SU-DHL-6 (cell line): ENCODE data around the gene TRIOBP.
"Not testable (repeated sequence)": the region's sequence is repeated elsewhere in the genome, so short reads cannot be mapped to it uniquely, and the experiment has no call there.

Experiments
- H2AFZ ChIP-seq: fragments of 200-600 bp; sonication (generic); 2 replicates; pipeline ENCODE4 v1.6.1; 2014; ENCODE audit warnings: low read depth, mild to moderate bottlenecking, moderate library complexity, mixed read lengths, antibody characterized with exemption, low read length; ENCODE audit not compliant: severe bottlenecking
- H3F3A ChIP-seq: fragments of 200-600 bp; shearing (Covaris generic); 2 replicates; pipeline ENCODE4 v1.6.0; 2016; ENCODE audit warnings: antibody characterized with exemption, mild to moderate bottlenecking; ENCODE audit not compliant: insufficient read depth
- H3K27ac ChIP-seq: fragments of 200-600 bp; sonication (generic); 2 replicates; pipeline ENCODE4 v1.5.1; 2016; ENCODE audit warnings: low read depth, mild to moderate bottlenecking, low read length, moderate library complexity, mixed read lengths
- H3K27me3 ChIP-seq: fragments of 200-600 bp; sonication (generic), shearing (Covaris generic); 2 replicates; pipeline ENCODE4 v1.6.0; 2014; ENCODE audit warnings: mild to moderate bottlenecking, low read length
- H3K36me3 ChIP-seq: fragments of 200-600 bp; sonication (generic); 2 replicates; pipeline ENCODE4 v1.6.1; 2014; ENCODE audit warnings: mild to moderate bottlenecking, low read length, mixed read lengths
- H3K4me2 ChIP-seq: fragments of 300-600, 200-600 bp; shearing (Covaris generic), sonication (generic); 2 replicates; pipeline ENCODE4 v1.6.0; 2014; ENCODE audit warnings: low read length, low read depth, mild to moderate bottlenecking; ENCODE audit not compliant: poor library complexity, severe bottlenecking
- H3K4me3 ChIP-seq: fragments of 200-600 bp; sonication (generic); 2 replicates; pipeline ENCODE4 v1.5.1; 2014; ENCODE audit warnings: antibody characterized with exemption, low read length, mild to moderate bottlenecking, mixed read lengths; ENCODE audit not compliant: insufficient read depth, poor library complexity, severe bottlenecking
- H3K79me2 ChIP-seq: fragments of 200-600 bp; sonication (generic); 2 replicates; pipeline ENCODE4 v1.6.1; 2014; ENCODE audit warnings: mild to moderate bottlenecking, low read length, moderate library complexity; ENCODE audit not compliant: insufficient read depth
- H3K9ac ChIP-seq: fragments of 200-600 bp; sonication (generic); 2 replicates; pipeline ENCODE4 v1.7.0; 2014; ENCODE audit warnings: mild to moderate bottlenecking, low read length
- H3K9me2 ChIP-seq: fragments of 200-600 bp; sonication (generic); replicated peaks from 2 replicates; pipeline ENCODE4 v1.6.1; 2014; ENCODE audit warnings: low read length; ENCODE audit not compliant: insufficient read depth
- H3K9me3 ChIP-seq: fragments of 200-600 bp; sonication (generic); 2 replicates; pipeline ENCODE4 v1.6.1; 2014; ENCODE audit warnings: low read length, mixed read lengths; ENCODE audit not compliant: insufficient read depth
- H4K20me1 ChIP-seq: fragments of 200-600 bp; sonication (generic); 2 replicates; pipeline ENCODE4 v1.6.1; 2014; ENCODE audit warnings: low read depth, mild to moderate bottlenecking, antibody characterized with exemption, low read length, moderate library complexity, mixed read lengths
- CTCF ChIP-seq: fragments of 200-600 bp; sonication (generic); IDR thresholded peaks from one replicate; pipeline ENCODE4 v1.5.1; 2017; ENCODE audit warnings: antibody characterized with exemption, mild to moderate bottlenecking, low read length, moderate library complexity; ENCODE audit not compliant: insufficient read depth, poor library complexity, severe bottlenecking
- EZH2phosphoT487 ChIP-seq: fragments of 200-600 bp; sonication (generic), shearing (Covaris generic); conservative IDR thresholded peaks from 2 replicates; pipeline ENCODE4 v1.6.1; 2018; ENCODE audit warnings: mild to moderate bottlenecking, antibody characterized with exemption, low read length, moderate library complexity, mixed read lengths

The TRIOBP gene

GRCh38 chr22:37650463-37651136 lies 46.2 kb upstream of the TRIOBP start:
- Histone ChIP-seq H3K9me3 (no peaks in the 10 kb centered on the region), H4K20me1 (no peaks in the 10 kb centered on the region), H3K4me2 (no peak overlapping the region), H2AFZ (no peak overlapping the region), H3K27me3 (no peaks in the 10 kb centered on the region), H3K27ac (no peak overlapping the region), H3K36me3 (no peaks in the 10 kb centered on the region), H3K9me2 (no peaks in the 10 kb centered on the region), H3K9ac (no peak overlapping the region), H3K79me2 (no peaks in the 10 kb centered on the region), H3K4me3 (no peak overlapping the region), H3F3A (0 out of 2 replicates have a peak, but pooled peaks cover 3% of the 10 kb centered on the region)
- no peak for TF ChIP-seq EZH2phosphoT487
- TF ChIP-seq CTCF, result no peak

GRCh38 chr22:37654563-37655251 lies 42.1 kb upstream of the TRIOBP start:
- Histone ChIP-seq H3K9me3 (no peaks in the 10 kb centered on the region), H3K36me3 (no peaks in the 10 kb centered on the region), H2AFZ (no peak overlapping the region), H3K4me2 (no peak overlapping the region), H3K9me2 (no peaks in the 10 kb centered on the region), H3F3A (peaks cover 14% of the 10 kb centered on the region), H3K27me3 (no peaks in the 10 kb centered on the region), H3K4me3 (no peak overlapping the region), H3K79me2 (peaks cover 7% of the 10 kb centered on the region), H3K27ac (no peak overlapping the region), H4K20me1 (no peaks in the 10 kb centered on the region; the same call in 1 of the 2 replicates), H3K9ac (no peak overlapping the region)
- TF ChIP-seq CTCF (no peak), EZH2phosphoT487 (no peak)

- Histone ChIP-seq H3K79me2 (peaks cover 12% of the 10 kb centered on the region), H3K36me3 (no peaks in the 10 kb centered on the region), H3K9ac (no peak overlapping the region), H3K4me3 (no peak overlapping the region), H3K27ac (no peak overlapping the region), H3F3A (peaks cover 19% of the 10 kb centered on the region), H3K9me2 (no peaks in the 10 kb centered on the region), H3K4me2 (no peak overlapping the region), H4K20me1 (no peaks in the 10 kb centered on the region; the same call in 1 of the 2 replicates), H3K9me3 (no peaks in the 10 kb centered on the region), H2AFZ (no peak overlapping the region), H3K27me3 (no peaks in the 10 kb centered on the region)
- TF ChIP-seq EZH2phosphoT487 (no peak), CTCF (no peak)
These were observed 41.6 kb upstream of the TRIOBP start for GRCh38 chr22:37655252-37655563.

- H3K4me3 ChIP-seq, H3K27ac ChIP-seq, H3K27me3 ChIP-seq, H4K20me1 ChIP-seq, H2AFZ ChIP-seq, H3K9ac ChIP-seq, H3K9me3 ChIP-seq, H3K4me2 ChIP-seq, H3K9me2 ChIP-seq, H3K36me3 ChIP-seq: not testable (repeated sequence)
- Histone ChIP-seq H3K79me2 (peaks cover 26% of the 10 kb centered on the region), H3F3A (peaks cover 25% of the 10 kb centered on the region)
These were observed 40.3 kb upstream of the TRIOBP start for GRCh38 chr22:37656583-37656982.
